NCI-H2081 (cell line): ENCODE results near the gene TIGIT.
A peak's percentile ranks its signal among the peaks of the same experiment; 100 is the strongest.
"Not testable (repeated sequence)": the region's sequence is repeated elsewhere in the genome, so short reads cannot be mapped to it uniquely, and the experiment has no call there.

Experiments used
- DNase-seq, 2 experiments: peaks; one replicate each; lab custom pipeline; 2025; lab: John Stamatoyannopoulos, UW

TIGIT gene

DNA sequence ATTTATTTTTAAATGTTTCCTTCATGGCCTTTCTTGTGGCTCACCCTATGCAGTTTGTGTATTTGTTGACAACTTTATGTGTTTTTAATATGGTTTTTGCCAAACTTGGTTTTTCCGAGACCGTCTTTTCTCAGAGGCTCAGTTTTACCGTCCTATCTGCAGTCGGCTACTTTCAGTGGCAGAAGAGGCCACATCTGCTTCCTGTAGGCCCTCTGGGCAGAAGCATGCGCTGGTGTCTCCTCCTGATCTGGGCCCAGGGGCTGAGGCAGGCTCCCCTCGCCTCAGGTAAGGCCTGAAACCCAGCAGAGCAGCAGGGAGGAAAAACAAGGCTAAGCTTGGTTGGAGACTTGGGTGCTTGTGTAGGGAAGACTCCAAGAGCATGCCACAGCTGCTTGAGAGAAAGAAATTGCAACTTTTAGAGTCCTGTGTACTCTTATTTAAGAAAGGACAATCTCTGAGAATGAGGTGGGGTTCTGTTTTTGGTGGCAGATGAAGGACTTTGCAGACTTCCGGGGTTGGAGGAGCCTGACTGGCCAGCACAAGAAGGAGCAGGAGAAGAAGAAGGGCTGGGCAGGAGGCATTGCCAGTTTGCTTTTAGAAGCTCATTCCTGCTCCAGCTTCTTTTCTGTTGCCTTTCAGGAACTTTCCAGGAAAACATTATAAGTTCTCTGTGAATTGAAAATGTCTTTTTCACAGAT, at the start of gene TIGIT:
TSS of gene TIGIT (plus strand) at position 191 of the 698 bp plus-strand sequence. CDS start at position 225, 34 bp downstream.
- DNase-seq: no peak

DNA sequence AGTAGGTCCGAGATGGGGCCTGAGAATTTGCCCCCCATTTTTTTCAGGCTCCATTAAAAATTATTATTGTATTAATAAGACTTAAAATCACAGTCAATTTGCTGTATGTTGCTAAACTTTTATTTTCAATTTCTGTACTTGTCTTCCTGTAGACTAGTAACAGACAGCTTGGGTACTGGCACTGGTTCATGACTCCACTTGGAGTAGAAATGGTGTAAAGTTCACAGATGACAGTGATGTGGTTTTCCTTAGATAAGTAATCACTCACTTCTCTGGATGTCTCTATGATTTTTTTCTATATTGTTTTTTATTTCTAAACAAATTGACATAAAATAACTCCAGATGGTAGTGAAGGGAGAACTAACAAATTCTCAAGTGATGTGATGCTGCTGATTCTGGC, 40.9 kb upstream of the TIGIT start:
- no peak for DNase-seq

DNA sequence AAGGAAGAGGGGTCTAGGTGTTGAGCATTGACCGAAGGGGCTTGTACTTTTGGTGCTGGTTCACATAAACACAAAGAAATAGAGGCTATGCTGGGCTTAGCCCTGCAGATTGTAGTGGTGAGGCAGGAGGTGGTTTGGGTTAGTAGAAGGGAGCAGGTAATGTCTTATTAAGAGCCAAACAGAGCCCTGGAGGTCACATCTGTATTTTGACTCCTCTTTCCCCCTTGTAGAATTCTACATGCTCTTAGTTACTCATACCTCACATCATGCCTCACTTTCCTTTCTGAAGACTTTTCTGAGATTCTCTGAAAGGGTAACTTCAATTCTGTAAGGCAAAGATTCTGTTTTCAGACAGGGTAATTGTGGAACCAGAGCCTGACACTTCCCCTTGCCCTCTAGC, 40.3 kb upstream of the TIGIT start:
- no peak for DNase-seq

DNA sequence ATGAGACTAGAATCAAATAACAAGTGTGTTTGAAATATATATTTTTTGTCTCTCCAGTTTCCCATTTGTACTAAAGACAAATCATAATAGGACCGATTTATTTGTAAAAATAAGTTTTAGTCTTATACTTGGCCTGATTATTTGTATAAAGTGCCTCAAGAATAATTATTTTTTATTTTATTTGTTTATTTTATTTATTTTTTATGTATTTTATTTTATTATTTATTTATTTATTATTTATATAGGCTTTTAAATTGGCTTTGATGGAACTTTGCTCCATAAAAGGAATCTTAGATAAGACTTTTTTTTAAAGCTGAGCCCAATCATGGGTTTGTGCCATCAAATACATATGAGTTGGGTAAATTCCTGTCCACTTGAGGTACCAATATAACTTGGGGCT, 34.3 kb upstream of the TIGIT start:
- no peak for DNase-seq

- DNase-seq: no peak
These were observed 33.7 kb upstream of the TIGIT start for GRCh38 chr3:114260152-114260551.

DNA sequence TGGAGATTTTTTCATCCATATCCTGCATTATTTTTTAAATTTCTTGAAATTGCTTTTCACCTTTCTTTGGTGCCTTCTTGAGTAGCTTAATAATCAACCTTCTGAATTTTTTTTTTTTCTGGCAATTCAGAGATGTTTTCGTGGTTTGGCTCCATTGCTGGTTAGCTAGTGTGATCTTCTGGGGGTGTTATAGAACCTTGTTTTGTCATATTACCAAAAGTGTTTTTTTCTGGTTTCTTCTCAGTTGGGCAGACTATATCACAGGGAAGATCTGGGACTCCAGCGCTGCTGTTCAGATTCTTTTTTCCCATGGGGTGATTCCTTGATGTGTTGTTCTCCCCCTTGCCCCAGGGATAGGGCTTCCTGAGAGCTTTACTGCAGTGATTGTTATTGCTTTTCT, 23.8 kb upstream of the TIGIT start:
- no peak for DNase-seq

- no peak for DNase-seq
These were observed 21.6 kb upstream of the TIGIT start for GRCh38 chr3:114272271-114272670.

DNA sequence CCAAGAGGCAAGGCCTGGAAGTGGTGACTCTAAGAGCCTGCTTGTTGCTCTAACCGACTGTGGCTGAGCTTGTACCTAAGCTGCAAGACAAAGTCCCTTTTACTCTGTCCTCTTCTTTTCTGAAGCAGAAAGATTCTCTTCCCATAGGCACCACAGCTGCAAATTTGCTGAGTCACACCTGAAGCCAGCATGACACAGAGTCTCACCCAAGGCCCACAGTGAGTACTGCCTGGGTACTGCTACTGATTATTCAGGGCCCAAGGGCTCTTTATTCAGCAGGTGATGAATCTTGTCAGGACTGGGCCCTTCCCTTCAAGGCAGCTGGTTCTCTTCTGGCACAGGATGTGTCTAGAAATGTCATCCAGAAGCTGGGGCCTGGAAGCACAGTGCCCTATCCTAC, 18.9 kb upstream of the TIGIT start:
- DNase-seq: no peak

GRCh38 chr3:114276856-114277255, 17.0 kb upstream of the TIGIT start:
- not testable (repeated sequence) for DNase-seq

- DNase-seq: no peak
These were observed 9.2 kb upstream of the TIGIT start for GRCh38 chr3:114284644-114285043.

DNA sequence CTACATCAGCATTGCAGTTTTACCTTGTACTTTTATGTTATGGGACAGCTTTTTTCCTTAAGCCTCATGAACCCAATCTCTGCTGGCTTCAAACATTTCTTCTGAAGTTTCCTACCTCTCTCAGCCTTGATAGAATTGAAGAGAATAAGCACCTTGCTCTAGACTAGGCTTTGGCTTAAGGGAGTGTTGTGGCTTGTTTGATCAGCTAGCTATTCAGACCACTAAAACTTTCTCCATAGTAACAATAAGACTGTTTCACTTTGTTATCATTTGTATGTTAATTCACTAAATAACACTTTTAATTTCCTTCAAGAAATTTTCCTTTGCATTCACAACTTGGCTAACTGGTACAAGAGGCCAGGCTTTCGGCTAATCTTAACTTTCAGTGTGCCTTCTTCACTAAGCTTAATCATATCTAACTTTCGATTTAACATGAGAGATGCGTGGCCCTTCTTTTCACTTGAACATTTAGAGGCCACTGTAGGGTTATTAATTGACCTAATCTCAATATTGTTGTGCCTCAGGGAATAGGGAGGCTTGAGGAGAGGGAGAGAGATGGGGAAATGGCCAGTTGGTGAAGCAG, 8.1 kb upstream of the TIGIT start:
- DNase-seq: no peak

GRCh38 chr3:114286266-114286665, 7.6 kb upstream of the TIGIT start:
- no peak for DNase-seq

GRCh38 chr3:114290911-114291901, 2.6 kb upstream of the TIGIT start:
- DNase-seq: peak; percentile 67 to 68

DNA sequence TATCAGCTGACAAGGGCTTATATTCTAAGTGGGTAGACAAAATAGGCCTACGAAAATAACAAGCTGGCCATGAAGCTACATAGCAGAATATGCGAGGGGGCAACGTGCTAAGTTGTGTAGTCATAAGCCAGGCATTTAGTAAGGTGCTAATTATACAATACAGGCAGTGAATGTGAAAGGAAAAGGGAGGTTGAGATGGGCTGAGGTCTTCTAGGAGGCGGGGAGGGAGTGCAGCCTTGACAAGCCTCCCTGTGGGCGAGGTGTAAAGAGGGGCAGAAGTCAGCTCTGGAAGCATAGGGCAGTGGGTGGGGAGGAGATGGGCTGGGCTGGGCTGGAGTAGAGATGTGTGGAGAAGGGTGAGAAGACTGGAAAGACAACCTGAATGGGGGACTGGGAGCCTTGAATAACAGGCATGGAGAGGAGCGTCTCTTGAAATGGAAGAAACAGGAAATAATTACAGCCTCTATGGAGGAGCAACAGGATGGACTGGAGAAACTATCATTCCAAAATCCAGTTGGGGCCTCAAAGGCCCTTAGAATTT, 1.2 kb downstream of the TIGIT start:
- DNase-seq: no peak

- DNase-seq: no peak
These were observed 2.1 kb downstream of the TIGIT start for GRCh38 chr3:114295946-114296345.

- DNase-seq: peak in 1 of 2 experiments; percentile 6
These were observed 5.6 kb downstream of the TIGIT start for GRCh38 chr3:114299421-114299820.

DNA sequence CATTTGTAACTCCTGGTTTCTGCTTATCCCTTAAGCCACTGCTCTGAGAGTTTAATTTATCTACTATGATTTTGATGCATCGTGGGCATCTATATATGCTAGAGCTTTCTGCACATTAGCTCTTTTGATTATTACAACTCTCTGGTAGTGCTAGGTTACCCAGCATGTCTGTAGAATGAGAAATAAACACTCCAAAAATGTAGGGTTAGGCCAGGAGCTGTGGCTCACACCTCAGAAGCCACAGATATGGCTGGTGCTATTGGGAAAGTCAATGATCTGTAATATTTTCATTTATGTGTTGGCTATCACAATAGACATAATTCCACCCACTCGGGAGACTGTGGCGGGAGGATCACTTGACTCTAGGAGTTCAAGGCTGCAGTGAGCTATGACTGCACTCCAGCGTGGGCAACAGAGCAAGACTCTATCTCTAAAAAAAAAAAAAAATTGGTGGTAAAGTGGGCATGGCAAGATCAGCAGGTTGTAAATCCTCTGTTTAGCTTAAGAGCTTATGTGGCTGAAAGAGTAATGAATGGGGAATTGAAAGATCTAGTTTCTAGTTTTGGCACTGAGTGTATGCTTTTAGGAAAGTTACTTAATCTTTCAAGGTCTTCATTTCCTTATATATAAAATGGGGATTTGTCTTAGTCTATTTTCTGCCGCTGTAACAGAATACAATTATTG, 6.3 kb downstream of the TIGIT start:
- DNase-seq: no peak

DNA sequence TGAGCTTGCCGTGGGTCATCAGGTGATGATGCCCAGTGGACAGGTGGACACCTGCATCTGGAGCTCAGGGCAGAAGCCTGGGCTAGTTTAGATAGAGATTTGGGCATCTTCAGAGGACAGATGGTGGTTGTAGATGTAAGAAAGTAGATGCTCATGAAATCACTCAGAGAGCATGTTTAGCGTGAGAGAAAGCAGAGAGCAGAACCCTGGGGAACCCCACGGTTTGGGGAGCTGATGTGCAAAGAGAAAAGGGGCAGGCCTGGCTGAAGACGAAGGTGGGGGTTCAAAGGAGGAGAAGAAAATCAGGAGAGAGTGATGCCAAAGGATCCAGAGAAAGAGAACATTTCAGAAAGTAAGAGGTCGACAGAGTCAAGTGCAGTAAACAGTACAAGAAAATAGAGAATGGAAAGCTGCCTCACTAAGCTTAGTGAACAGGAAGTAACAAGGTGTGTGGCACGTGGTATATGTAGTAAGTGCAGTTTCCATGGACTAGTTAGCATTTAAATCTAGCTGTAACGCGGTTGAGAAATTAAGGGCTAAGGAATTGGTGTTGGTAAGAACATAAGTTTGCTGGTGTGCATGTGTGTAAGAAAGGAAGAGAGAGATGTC, 13.5 kb downstream of the TIGIT start:
- no peak for DNase-seq

DNA sequence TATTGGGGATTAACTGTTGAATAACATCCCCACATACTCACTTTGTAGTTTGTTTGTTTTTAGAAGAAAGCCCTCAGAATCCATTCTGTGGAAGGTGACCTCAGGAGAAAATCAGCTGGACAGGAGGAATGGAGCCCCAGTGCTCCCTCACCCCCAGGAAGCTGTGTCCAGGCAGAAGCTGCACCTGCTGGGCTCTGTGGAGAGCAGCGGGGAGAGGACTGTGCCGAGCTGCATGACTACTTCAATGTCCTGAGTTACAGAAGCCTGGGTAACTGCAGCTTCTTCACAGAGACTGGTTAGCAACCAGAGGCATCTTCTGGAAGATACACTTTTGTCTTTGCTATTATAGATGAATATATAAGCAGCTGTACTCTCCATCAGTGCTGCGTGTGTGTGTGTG, 14.0 kb downstream of the TIGIT start:
- no peak for DNase-seq

- DNase-seq: no peak
These were observed 14.5 kb downstream of the TIGIT start for GRCh38 chr3:114308377-114308776.

DNA sequence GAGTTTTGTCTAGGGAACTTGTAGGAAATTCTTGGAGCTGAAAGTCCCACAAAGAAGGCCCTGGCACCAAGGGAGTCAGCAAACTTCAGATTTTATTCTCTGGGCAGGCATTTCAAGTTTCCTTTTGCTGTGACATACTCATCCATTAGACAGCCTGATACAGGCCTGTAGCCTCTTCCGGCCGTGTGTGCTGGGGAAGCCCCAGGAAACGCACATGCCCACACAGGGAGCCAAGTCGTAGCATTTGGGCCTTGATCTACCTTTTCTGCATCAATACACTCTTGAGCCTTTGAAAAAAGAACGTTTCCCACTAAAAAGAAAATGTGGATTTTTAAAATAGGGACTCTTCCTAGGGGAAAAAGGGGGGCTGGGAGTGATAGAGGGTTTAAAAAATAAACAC, 15.0 kb downstream of the TIGIT start:
- no peak for DNase-seq
